Activated naive CD4-positive, alpha-beta T cell treated with anti-CD3 and anti-CD28 coated beads, Interleukin-2, amount 10 ng/mL, durations not matched to agents 7 days and 5 days (primary cell): ENCODE data around the gene PDE6B.

Experiments
- CTCF ChIA-PET: fragments of 350-600 bp; sonication (Branson Sonifier 250); formaldehyde crosslinking; loops from one replicate; lab custom pipeline; 2021; ENCODE audit warnings: antibody characterized with exemption; lab: Charles Lee
- DNase-seq: peaks from one replicate; pipeline ENCODE4 v3.0.0-alpha.2; 2020
- H3K27ac Mint-ChIP-seq: one replicate; pipeline ENCODE4 v1.8.0; 2021; ENCODE audit warnings: mild to moderate bottlenecking, moderate library complexity, mixed read lengths
- H3K27me3 Mint-ChIP-seq: one replicate; pipeline ENCODE4 v1.8.0; 2021; ENCODE audit warnings: mild to moderate bottlenecking, mixed read lengths
- H3K36me3 Mint-ChIP-seq: one replicate; pipeline ENCODE4 v1.8.0; 2021; ENCODE audit warnings: mixed read lengths
- H3K4me1 Mint-ChIP-seq: one replicate; pipeline ENCODE4 v1.8.0; 2021; ENCODE audit warnings: mixed read lengths
- H3K4me3 Mint-ChIP-seq: one replicate; pipeline ENCODE4 v1.8.0; 2021; ENCODE audit warnings: mild to moderate bottlenecking, moderate library complexity, mixed read lengths
- H3K9me3 Mint-ChIP-seq: one replicate; pipeline ENCODE4 v1.8.0; 2021; ENCODE audit warnings: mixed read lengths

The PDE6B gene

GRCh38 chr4:717601-718320 is 92.4 kb downstream of the PDE6B start:
- Mint-ChIP-seq H3K4me1 (no peaks in the 10 kb centered on the region), H3K9me3 (peaks cover 9% of the 10 kb centered on the region), H3K27me3 (no peaks in the 10 kb centered on the region), H3K27ac (no peak overlapping the region), H3K36me3 (peaks cover 29% of the 10 kb centered on the region), H3K4me3 (no peak overlapping the region)
- CTCF ChIA-PET, result no interaction called here
- DNase-seq, result no peak

GRCh38 chr4:718460-718859 is 93.1 kb downstream of the PDE6B start:
- H3K27ac Mint-ChIP-seq, result no peak overlapping the region
- H3K27me3 Mint-ChIP-seq, result no peaks in the 10 kb centered on the region
- no peak for DNase-seq
- H3K4me3 Mint-ChIP-seq, result no peak overlapping the region
- H3K36me3 Mint-ChIP-seq, result peaks cover 36% of the 10 kb centered on the region
- CTCF ChIA-PET, result no interaction called here
- peaks cover 9% of the 10 kb centered on the region for H3K9me3 Mint-ChIP-seq
- H3K4me1 Mint-ChIP-seq, result no peaks in the 10 kb centered on the region
